HG03025 (cell line): ENCODE data around the gene ADGRL1.
"Not testable (repeated sequence)": the region's sequence is repeated elsewhere in the genome, so short reads cannot be mapped to it uniquely, and the experiment has no call there.

Source experiments
- ATAC-seq: cut with Tn5 transposase; IDR thresholded peaks from one replicate; pipeline ENCODE4 v1.9.1; 2021; ENCODE audit warnings: mild to moderate bottlenecking, moderate library complexity; ENCODE audit not compliant: unreplicated experiment, low FRiP score

ADGRL1 gene

GRCh38 chr19:14205452-14206287, at the start of gene ADGRL1:
Gene ADGRL1 (minus strand): TSS chr19:14206169. CDS start chr19:14183602, 22,567 bp downstream.
- not testable (repeated sequence) for ATAC-seq

GRCh38 chr19:14255316-14255715, 49.3 kb upstream of the ADGRL1 start:
- ATAC-seq = not testable (repeated sequence)

GRCh38 chr19:14253822-14254599, 48.0 kb upstream of the ADGRL1 start:
- ATAC-seq = not testable (repeated sequence)

GRCh38 chr19:14252136-14252535, 46.2 kb upstream of the ADGRL1 start:
- ATAC-seq = not testable (repeated sequence)

- ATAC-seq = no peak
Measured at GRCh38 chr19:14250870-14251269, 44.9 kb upstream of the ADGRL1 start.

GRCh38 chr19:14250315-14250714, 44.3 kb upstream of the ADGRL1 start:
- ATAC-seq = not testable (repeated sequence)

GRCh38 chr19:14249891-14250290, 43.9 kb upstream of the ADGRL1 start:
- not testable (repeated sequence) for ATAC-seq

- not testable (repeated sequence) for ATAC-seq
Measured at GRCh38 chr19:14249012-14249754, 43.2 kb upstream of the ADGRL1 start.

GRCh38 chr19:14248578-14249011, 42.6 kb upstream of the ADGRL1 start:
- ATAC-seq = no peak

GRCh38 chr19:14247548-14248471, 41.8 kb upstream of the ADGRL1 start:
- not testable (repeated sequence) for ATAC-seq

- ATAC-seq = not testable (repeated sequence)
Measured at GRCh38 chr19:14247205-14247547, 41.2 kb upstream of the ADGRL1 start.

GRCh38 chr19:14244393-14244792, 38.4 kb upstream of the ADGRL1 start:
- ATAC-seq = not testable (repeated sequence)

GRCh38 chr19:14243718-14244117, 37.7 kb upstream of the ADGRL1 start:
- ATAC-seq = not testable (repeated sequence)

- no peak for ATAC-seq
Measured at GRCh38 chr19:14237014-14237941, 31.3 kb upstream of the ADGRL1 start.

GRCh38 chr19:14232945-14233344, 27.0 kb upstream of the ADGRL1 start:
- not testable (repeated sequence) for ATAC-seq

- not testable (repeated sequence) for ATAC-seq
Measured at GRCh38 chr19:14228446-14229071, 22.6 kb upstream of the ADGRL1 start.

- ATAC-seq = not testable (repeated sequence)
Measured at GRCh38 chr19:14226498-14226897, 20.5 kb upstream of the ADGRL1 start.

GRCh38 chr19:14222886-14223285, 16.9 kb upstream of the ADGRL1 start:
- ATAC-seq = no peak
